ENCODE data around the gene CLEC18A. TPM values are rescaled to one million over a fixed set of nuclear protein-coding genes. Genes with fewer than 3 reads are reported as not detected.
"Not testable (repeated sequence)": the region's sequence is repeated elsewhere in the genome, so short reads cannot be mapped to it uniquely, and the experiment has no call there.

Gene CLEC18A
- total RNA-seq, 1 donor from 2014 or later: 25.2 TPM

DNA sequence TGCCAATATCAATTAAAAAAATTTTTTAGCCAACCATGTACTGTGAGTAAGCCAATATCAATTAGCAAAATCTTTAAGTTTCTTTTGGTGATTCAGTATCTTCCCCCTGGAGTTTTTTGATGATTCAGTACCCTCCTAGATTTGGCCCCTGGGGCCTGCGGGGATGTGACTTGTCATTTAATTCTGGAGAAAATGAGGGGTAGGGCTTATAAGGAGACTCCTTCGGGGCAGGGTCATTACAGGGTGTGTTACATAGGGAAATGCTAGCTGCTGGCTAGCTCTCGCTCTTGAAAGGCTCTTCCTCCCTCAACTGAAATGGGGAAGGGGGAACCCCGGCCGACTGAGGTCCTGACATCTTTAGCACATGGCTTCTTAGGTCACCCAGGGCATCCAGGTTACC, 16.6 kb downstream of the CLEC18A start:
- H3K36me3 ChIP-seq; H3K9me3 ChIP-seq; H3K27ac ChIP-seq; H3K4me1 ChIP-seq; H3K4me3 ChIP-seq; intact Hi-C loops (cut with DNase I); DNase-seq (ENCODE audit: low spot score in 2 of 2); H3K27me3 ChIP-seq: not testable (repeated sequence)

DNA sequence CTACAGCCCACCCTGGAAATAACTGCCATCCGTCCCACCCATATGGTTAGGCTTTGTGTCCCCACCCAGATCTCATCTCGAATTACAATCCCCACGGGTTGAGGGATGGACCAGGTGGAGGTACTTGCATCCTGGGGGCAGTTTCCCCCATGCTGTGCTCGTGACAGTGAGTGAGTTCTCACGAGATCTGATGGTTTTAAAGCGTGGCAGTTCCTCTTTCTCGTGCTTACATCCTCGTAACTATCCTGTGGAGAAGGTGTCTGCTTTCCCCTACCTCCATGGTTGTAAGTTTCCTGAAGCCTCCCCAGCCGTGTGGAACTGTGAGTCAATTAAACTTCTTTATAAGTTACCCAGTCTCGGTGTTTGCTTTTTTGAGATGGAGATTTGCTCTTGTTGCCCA, 17.0 kb downstream of the CLEC18A start:
- DNase-seq (ENCODE audit: low spot score in 2 of 2); H3K27ac ChIP-seq; intact Hi-C loops (cut with DNase I); H3K4me3 ChIP-seq; H3K27me3 ChIP-seq; H3K4me1 ChIP-seq; H3K9me3 ChIP-seq; H3K36me3 ChIP-seq: not testable (repeated sequence)

DNA sequence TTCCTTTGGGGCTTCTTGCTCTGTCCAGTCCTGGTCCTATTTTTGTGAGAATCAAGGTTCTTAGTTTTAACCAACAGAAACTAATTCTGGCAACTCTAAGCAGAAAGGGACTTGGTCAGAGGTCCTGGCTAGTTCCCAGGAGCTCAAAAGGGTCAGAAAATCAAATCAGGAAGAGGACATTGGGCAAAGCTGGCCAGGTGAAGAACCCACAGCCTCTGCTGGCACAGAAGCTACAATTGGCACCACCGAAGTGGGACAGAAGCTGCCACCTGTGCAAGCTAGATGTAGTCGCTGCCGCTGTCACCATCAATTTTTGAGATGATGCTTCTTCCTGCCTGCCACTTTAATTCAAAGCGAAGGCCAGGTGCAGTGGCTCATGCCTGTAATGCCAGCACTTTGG, 18.5 kb downstream of the CLEC18A start:
- H3K27ac ChIP-seq; H3K4me3 ChIP-seq; H3K36me3 ChIP-seq; intact Hi-C loops (cut with DNase I); H3K9me3 ChIP-seq; H3K27me3 ChIP-seq; DNase-seq (ENCODE audit: low spot score in 2 of 2); H3K4me1 ChIP-seq: not testable (repeated sequence)

DNA sequence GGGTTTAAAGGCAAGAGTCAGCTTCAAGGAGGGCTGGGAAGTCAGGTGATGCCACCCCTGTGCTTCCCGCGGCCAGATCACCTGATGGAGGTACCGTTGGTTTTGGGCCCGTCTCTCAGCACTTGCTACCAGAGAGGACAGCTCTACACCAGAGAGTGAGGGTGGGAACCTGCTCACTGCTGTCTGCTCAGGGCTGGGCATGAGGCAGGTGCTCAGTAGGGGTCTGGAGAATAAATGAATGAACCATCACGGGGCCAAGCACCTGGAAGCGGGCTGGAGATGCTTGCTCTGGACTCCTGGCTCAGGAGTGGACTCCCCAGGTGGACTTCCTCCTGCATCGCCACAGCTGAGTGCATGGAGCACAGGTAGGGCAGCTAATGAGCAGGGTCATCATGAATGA, 21.0 kb downstream of the CLEC18A start:
- intact Hi-C loops (cut with DNase I); H3K4me1 ChIP-seq: not testable (repeated sequence)

DNA sequence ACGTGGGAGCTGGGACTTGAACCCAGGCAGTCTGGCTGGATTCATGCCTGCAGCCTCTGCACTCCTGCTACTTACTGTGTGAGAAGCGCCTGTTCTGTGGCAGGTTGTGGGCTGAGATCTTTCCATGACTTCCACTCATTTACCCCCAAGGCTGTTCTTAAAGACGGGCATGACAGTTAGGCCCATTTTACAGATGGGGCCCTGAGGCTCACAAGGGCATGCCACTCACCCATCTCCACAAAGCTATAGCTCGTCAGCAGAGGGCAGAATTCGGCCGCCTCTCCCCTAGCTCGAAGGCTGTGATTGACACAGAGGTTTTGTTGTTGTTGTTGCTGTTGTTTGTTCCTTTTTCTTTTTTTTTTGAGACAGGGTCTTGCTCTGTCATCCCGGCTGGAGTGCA, 21.8 kb downstream of the CLEC18A start:
- DNase-seq (ENCODE audit: low spot score in 2 of 2); H3K36me3 ChIP-seq; H3K27me3 ChIP-seq; intact Hi-C loops (cut with DNase I); H3K4me3 ChIP-seq; H3K4me1 ChIP-seq; H3K27ac ChIP-seq; H3K9me3 ChIP-seq: not testable (repeated sequence)

More for the DNA sequence above, 21.0 kb downstream of the CLEC18A start:
- DNase-seq (ENCODE audit: low spot score in 2 of 2); H3K36me3 ChIP-seq; H3K9me3 ChIP-seq; H3K27ac ChIP-seq; H3K27me3 ChIP-seq; H3K4me3 ChIP-seq: not testable (repeated sequence)

DNA sequence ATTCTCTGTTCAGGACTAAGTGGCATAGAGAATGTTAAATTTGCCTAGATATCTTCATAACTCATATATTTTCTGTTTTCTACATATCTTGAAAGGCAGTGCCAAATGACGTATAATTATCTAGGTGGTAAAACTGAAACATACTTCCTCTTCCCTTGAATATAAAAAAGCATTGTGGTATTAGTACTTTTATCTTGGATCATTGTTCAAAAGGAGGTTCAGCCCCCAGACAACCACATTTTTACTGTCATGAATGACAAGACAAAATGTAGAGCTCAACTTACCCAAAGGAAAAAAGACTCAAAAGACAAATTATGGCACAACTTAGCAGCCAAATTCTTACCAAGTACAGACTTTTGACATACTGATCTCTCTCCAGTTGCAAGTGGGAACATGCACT, 34.1 kb downstream of the CLEC18A start:
- H3K27me3 ChIP-seq; intact Hi-C loops (cut with DNase I); H3K9me3 ChIP-seq; DNase-seq (ENCODE audit: low spot score in 2 of 2); H3K4me1 ChIP-seq; H3K4me3 ChIP-seq; H3K27ac ChIP-seq: not testable (repeated sequence)
- peaks cover 6 to 13% of the 10 kb centered on the region in 2 donors for H3K36me3 ChIP-seq

DNA sequence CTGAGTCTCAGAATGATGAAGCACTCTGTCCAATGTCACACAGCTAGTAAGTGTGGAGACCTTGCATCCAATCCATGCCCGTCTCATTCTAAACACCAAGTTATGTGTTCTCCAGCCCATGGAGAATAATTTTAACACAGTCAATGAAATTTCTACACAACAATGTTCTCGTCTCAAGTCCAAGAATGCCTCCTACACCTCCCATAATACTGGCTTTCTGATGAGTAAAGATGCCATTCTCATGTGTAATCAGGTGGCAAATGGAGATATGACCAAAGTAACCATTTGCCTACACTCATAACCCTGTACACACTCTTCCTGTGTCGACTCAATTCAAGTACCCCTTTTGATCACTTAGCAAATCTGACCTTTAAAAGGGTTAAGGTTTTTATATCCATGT, 46.8 kb downstream of the CLEC18A start:
- H3K4me3 ChIP-seq; DNase-seq (ENCODE audit: low spot score in 2 of 2); intact Hi-C loops (cut with DNase I): not testable (repeated sequence)

DNA sequence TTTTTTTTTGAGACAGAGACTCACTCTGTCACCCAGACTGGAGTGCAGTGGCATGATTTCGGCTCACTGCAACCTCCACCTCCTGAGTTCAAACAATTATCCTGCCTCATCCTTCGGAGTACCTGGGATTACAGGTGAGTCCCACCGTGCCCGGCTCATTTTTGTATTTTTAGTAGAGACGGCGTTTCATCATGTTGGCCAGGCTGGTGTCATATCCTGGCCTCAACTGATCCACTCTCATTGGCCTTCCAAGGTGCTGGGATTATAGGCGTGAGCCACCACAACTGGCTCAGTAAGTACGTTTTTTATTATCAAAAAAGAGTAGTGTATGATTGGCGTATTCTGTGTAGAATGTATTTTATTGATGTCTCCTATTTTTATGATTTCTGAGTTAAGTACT, 48.7 kb downstream of the CLEC18A start:
- H3K4me1 ChIP-seq; H3K9me3 ChIP-seq; DNase-seq (ENCODE audit: low spot score in 2 of 2); H3K27me3 ChIP-seq; intact Hi-C loops (cut with DNase I); H3K4me3 ChIP-seq: not testable (repeated sequence)
- H3K36me3 ChIP-seq: peaks cover 5 to 11% of the 10 kb centered on the region in 2 donors
- H3K27ac ChIP-seq: peak overlapping the region in 1 of 2 donors; percentile 67

More for the DNA sequence above, 46.8 kb downstream of the CLEC18A start:
- H3K9me3 ChIP-seq, H3K27me3 ChIP-seq, H3K4me1 ChIP-seq: not testable (repeated sequence)
- H3K36me3 ChIP-seq: peaks cover 5 to 16% of the 10 kb centered on the region in 2 donors
- peak overlapping the region; percentile 57 to 67 for H3K27ac ChIP-seq

DNA sequence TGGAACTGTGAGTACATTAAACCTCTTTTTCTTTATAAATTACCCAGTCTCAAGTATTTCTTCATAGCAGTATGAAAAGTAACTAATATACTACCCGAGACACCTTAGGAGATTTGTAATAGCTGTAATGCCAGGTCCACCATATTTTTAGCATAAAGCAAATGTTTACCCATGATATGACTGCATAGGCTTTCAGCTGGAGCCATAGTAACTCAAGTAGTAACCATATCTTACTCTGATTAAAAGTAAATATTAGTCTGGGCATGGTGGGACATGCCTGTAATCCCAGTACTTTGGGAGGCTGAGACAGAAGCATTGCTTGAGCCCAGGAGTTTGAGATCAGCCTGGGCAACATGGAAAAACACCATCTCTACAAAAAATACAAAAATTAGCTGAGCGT, 52.4 kb downstream of the CLEC18A start:
- intact Hi-C loops (cut with DNase I); H3K27ac ChIP-seq; DNase-seq (ENCODE audit: low spot score in 2 of 2); H3K27me3 ChIP-seq; H3K4me3 ChIP-seq; H3K4me1 ChIP-seq; H3K9me3 ChIP-seq: not testable (repeated sequence)
- peaks cover 5 to 11% of the 10 kb centered on the region in 2 donors for H3K36me3 ChIP-seq

DNA sequence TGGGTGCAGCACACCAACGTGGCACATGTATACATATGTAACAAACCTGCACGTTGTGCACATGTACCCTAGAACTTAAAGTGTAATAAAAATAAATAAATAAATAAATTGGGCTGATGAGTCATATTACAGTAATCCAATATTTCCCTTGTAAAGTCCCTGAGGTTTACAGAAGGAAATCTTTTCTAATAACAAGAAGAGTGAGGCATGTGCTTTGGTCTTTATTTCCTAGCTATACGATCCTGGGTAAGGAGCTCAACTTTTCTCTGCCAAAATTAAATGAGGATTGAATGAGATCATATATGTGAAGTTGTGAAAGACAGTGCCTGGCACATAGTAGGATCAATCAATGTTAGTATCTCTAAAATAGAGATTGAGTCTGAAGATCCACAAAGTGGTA, 57.5 kb downstream of the CLEC18A start:
- intact Hi-C loops (cut with DNase I): not testable (repeated sequence)
- H3K36me3 ChIP-seq: peaks cover 18 to 29% of the 10 kb centered on the region in 2 donors

DNA sequence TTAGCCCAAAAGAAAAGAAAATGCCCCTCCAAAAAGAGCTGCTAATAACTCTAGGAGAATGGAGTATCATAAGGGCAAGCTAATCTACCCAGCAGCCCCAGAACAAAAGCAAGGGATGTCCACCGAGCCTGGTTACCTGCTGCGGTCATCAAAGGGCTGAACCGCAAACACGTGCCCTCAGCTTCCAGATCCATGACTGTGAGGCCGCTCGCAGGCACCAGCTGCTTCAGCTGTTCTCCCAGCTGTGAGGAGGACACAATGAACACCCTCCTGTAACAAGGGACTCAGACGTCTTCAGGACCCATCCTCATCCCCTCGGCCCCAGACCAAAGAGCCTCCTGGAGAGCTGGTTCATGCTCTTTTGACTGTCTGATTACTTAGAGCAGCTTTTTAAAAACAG, 59.5 kb downstream of the CLEC18A start:
- intact Hi-C loops (cut with DNase I); H3K27me3 ChIP-seq; H3K27ac ChIP-seq; H3K4me1 ChIP-seq; H3K4me3 ChIP-seq; H3K9me3 ChIP-seq; DNase-seq (ENCODE audit: low spot score in 2 of 2): not testable (repeated sequence)
- H3K36me3 ChIP-seq: peaks cover 22 to 28% of the 10 kb centered on the region in 2 donors

More for the DNA sequence above, 57.5 kb downstream of the CLEC18A start:
- H3K27me3 ChIP-seq; H3K4me1 ChIP-seq; DNase-seq (ENCODE audit: low spot score in 2 of 2); H3K4me3 ChIP-seq; H3K27ac ChIP-seq; H3K9me3 ChIP-seq: not testable (repeated sequence)

DNA sequence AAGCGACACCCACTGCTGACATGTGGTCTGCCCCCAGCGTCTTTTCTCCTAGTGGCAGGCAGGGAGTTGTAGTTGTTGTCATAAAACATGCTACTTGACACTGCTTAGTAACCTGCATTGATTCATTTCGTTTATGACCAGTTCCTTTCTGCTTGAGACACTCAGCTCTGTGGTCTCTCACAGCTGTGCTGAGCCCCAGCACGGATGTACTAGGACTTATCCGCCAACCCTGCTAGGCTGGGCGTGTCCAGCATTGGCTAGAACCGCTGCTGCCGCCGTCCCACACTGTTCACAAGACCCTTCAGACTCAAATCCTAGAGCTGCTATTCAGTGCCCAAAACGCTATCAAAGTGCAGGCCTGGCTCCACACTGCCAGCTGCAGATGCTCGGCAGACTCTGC, 60.0 kb downstream of the CLEC18A start:
- H3K4me1 ChIP-seq; H3K27ac ChIP-seq; H3K27me3 ChIP-seq; intact Hi-C loops (cut with DNase I); DNase-seq (ENCODE audit: low spot score in 2 of 2); H3K9me3 ChIP-seq; H3K4me3 ChIP-seq: not testable (repeated sequence)
- peaks cover 27 to 28% of the 10 kb centered on the region in 2 donors for H3K36me3 ChIP-seq

DNA sequence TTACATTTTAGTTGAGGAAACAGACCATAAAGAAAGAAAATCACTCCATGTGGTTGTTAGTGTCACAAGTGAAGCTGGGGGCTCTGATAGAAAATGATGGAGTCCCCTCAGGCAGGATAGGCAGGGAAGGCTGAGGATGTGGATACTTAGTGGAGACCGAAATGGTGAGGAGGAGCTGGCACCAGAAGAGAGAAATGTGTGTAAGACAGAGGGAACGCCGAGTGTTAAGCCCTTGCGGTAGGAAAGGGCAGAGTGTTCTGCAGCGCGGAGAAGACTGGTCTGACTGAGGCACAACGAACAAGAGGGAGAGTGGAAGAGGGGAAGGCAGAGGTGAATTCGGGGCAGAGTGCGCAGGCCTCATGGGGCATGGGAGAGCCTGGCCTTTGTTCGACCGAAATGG, 61.2 kb downstream of the CLEC18A start:
- H3K36me3 ChIP-seq: peaks cover 35 to 38% of the 10 kb centered on the region in 2 donors

DNA sequence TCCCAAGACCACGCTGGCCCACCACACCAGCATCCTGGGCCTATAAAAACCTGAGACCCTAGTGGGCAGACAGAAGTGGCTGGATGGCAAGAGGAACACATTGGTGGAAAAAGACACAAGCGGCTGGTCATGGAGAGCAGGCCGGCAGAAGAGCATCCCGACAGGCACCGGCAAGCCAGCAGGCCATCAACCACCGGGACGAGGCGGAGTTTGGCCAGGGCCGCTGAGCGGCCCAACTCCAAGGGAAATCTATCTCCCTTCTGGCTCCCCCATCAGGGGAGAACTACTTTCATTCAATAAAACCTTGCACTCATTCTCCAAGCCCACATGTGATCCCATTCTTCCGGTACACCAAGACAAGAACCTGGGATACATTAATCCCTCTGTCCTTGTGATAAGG, 61.8 kb downstream of the CLEC18A start:
- not testable (repeated sequence) for H3K4me3 ChIP-seq

More for the DNA sequence above, 61.2 kb downstream of the CLEC18A start:
- DNase-seq (ENCODE audit: low spot score in 2 of 2); H3K27me3 ChIP-seq; intact Hi-C loops (cut with DNase I); H3K4me3 ChIP-seq; H3K27ac ChIP-seq; H3K4me1 ChIP-seq; H3K9me3 ChIP-seq: not testable (repeated sequence)

More for the DNA sequence above, 61.8 kb downstream of the CLEC18A start:
- H3K4me1 ChIP-seq; H3K27me3 ChIP-seq; intact Hi-C loops (cut with DNase I); H3K27ac ChIP-seq; H3K9me3 ChIP-seq; DNase-seq (ENCODE audit: low spot score in 2 of 2): not testable (repeated sequence)
- peaks cover 38 to 41% of the 10 kb centered on the region in 2 donors for H3K36me3 ChIP-seq
